GM12874 (cell line): Measurements from ENCODE around the gene MAP3K21.

ENCODE experiments used
- TF ChIP-seq, protein P1 (sequence below): IDR thresholded peaks from 2 replicates; pipeline ENCODE4 v1.5.1; 2011; ENCODE audit warnings: low read depth, mild to moderate bottlenecking, control low read depth, low read length, moderate library complexity; ENCODE audit not compliant: insufficient read depth

MAP3K21 gene

DNA sequence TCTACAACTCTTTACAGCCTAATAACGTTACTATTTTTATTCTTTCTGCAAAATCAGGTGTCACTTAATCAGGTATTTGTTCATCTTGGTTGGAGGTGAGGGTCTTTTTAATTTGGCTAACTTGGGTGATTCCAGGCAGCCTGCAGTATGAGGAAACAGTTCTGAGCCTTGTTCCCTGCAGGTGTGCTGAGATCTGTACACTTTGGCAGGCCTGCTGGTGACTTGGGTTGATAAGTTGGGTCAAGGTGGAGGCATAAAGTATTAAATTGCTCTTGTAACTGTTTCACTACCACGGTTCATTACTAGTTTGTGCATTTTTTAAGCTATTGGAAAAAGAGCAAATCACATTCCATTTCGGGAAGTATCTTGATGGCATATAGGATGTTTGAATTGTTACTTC lies 10.0 kb downstream of the MAP3K21 start:
- TF ChIP-seq, protein P1, sequence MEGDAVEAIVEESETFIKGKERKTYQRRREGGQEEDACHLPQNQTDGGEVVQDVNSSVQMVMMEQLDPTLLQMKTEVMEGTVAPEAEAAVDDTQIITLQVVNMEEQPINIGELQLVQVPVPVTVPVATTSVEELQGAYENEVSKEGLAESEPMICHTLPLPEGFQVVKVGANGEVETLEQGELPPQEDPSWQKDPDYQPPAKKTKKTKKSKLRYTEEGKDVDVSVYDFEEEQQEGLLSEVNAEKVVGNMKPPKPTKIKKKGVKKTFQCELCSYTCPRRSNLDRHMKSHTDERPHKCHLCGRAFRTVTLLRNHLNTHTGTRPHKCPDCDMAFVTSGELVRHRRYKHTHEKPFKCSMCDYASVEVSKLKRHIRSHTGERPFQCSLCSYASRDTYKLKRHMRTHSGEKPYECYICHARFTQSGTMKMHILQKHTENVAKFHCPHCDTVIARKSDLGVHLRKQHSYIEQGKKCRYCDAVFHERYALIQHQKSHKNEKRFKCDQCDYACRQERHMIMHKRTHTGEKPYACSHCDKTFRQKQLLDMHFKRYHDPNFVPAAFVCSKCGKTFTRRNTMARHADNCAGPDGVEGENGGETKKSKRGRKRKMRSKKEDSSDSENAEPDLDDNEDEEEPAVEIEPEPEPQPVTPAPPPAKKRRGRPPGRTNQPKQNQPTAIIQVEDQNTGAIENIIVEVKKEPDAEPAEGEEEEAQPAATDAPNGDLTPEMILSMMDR: no peak

DNA sequence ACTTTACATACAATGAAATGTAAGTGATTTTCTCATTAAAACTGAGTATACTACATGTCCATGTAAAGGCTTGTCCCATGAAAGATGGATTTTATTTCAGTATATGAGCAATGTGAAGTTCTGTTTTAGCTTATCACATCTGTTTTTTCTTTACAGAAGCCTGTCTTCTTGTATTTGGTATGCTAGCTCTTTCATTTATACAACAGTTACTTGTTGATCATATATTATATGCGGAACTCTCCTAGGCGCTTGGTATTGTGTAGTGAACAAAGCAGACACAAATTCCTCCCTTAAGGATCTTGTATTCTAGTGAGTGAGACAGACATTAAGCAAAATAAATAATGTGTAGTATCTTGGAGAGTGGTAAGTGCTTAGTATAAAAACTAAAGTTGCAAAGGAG lies 10.6 kb downstream of the MAP3K21 start:
- TF ChIP-seq, protein P1: no peak

DNA sequence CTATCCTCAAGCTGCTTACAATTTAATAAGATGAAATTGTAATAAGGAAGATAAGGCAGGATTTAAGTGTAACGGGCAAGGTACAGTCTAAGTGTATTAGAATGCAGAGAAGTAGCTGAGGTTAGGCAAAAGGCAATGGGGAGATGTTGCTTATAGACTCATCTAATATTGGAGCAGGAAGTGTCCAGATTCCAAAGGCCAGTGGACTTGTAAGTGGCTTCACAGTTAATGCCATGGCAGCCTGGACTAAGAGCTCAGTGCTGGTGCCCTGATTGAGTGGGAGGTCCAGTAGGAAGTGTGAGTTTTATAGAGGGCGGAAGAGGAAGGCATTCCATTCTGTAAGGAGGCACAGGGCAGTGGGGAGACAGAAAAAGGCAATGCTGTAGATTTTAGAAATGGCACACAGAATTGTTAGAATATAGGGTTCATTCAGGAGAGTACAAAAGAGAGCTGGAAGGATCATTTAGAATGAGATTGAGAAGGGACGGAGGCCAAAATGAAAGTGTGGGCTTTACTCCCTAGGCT lies 12.6 kb downstream of the MAP3K21 start:
- TF ChIP-seq, protein P1: no peak

DNA sequence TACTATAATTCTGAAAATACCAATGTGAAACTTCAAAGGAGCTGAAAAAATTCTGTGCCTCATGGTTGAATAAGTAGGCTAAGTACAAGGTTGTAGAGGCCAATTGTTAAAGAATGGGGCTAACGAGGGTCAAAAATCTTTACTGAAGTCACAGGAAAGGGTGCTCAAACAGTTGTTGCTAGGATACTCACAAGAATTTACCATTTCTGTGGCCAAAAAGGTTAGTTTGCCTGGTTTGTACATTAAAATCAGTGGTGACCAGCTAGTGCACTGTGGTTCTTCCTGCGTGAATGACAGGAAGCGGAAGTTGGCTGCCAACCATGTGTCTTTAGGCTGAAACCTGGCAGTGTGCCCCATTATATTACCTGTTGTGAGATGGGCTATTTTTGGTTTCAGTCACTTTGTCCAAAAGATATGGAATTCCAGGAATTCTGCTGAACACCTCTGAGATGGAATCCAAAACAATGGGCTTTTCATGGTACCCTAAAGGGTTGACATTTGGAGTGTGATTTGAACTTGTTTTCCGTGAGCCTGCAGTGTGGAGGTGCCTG lies 13.5 kb downstream of the MAP3K21 start:
- TF ChIP-seq, protein P1: no peak

DNA sequence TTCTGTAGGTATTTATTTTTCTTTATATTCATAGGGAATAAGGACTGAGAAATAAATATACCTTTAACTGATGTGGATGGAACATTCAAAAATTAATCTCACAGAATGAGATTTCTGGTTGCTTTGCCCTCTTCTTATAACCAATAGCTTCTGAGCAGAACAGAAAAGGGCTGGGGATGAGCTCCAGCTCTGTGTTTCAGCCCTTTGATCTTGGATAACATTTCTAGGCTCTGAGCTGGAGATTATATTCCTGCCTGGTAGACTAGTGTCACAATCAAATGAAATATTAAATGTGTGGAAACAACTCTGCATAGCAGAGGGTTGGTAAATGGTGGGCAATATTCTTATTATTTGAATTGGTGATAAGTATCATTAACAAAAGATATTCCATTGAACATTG lies 14.6 kb downstream of the MAP3K21 start:
- TF ChIP-seq, protein P1: no peak

DNA sequence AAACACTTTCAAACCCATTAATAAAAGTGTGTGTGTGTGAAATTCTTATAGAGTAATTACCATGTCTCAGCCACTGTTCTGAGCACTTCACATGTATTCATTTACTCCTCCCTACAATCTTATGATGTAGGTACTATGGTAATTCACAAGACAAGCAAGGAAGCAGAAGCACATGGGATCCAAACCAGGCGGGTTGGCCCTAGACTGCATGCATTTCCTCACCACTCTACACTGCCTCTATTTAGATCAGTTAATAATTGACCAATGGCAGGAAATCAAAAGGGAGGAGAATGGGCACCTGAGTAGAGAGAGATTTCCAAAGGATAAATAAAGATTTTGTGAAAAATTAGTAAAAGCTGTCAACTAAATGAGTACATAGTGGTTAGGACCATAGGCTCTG lies 15.7 kb downstream of the MAP3K21 start:
- TF ChIP-seq, protein P1: no peak

DNA sequence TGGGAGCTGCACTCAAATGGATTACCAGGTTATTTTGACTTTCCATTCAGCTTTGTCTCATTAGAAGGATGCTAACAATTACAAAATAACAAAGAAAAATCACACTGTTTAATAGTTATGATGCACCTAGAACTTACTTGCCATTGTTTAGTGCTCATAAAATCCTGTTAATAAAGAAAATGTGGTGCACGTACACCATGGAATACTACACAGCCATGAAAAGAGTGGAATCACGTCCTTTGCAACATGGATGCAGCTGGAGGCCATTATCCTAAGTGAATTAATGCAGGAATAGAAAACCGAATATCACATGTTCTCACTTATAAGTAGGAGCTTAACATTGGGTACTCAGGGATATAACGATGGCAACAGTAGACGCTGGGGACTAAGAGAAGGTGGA lies 19.8 kb downstream of the MAP3K21 start:
- TF ChIP-seq, protein P1: no peak
